ENCODE measurements around the gene ARID1B.

DNA sequence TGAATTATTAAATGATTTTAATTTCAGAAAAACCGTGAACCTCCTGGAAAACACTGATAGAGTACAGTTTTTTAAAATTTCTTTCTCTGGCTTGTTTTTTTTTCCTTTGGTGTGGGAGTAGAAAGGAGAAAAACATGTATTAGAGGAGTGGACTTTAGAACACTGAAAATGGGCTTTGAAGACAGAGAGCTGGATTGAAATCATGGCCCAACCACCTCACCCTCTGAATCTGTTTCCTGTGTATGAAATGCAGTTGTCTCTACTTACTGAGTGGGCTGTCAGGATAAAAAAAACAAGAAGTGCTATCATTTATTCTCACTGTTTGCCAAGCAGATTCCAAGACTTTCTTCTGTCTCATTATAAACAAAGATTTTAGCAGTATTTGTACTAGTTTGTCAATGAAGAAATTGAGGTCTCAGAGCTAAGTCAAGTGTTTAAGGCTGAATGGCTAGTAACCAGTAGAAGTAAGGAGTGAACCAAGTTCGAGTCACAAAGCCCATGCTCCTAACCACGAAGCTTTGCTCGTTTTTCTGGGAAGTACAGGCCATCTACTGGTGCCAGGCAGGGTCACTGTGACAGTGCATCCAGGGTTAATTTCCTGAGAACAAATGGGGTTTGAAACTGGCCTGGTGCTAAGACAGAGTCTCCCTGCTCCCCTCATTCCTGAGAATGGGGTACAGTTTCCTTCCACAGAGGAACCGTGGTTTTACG lies 289.8 kb downstream of the ARID1B start:
- TF ChIP-seq, protein P1, sequence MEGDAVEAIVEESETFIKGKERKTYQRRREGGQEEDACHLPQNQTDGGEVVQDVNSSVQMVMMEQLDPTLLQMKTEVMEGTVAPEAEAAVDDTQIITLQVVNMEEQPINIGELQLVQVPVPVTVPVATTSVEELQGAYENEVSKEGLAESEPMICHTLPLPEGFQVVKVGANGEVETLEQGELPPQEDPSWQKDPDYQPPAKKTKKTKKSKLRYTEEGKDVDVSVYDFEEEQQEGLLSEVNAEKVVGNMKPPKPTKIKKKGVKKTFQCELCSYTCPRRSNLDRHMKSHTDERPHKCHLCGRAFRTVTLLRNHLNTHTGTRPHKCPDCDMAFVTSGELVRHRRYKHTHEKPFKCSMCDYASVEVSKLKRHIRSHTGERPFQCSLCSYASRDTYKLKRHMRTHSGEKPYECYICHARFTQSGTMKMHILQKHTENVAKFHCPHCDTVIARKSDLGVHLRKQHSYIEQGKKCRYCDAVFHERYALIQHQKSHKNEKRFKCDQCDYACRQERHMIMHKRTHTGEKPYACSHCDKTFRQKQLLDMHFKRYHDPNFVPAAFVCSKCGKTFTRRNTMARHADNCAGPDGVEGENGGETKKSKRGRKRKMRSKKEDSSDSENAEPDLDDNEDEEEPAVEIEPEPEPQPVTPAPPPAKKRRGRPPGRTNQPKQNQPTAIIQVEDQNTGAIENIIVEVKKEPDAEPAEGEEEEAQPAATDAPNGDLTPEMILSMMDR (IDR thresholded peaks at IDR 0.05; ENCODE audit: low read length): no peak
- no peak for TF ChIP-seq EZH2 (optimal IDR thresholded peaks at IDR 0.05; ENCODE audit: low read depth, low read length)

Measured in MM.1S (cell line).